ENCODE measurements around the gene MED6. TPM values are rescaled to one million over a fixed set of nuclear protein-coding genes. Genes with fewer than 3 reads are reported as not detected.

MED6 gene
- total and polyA plus RNA-seq, 9 of the 15 experiments (the other 6 are each of a cell fraction or from before 2014, with no cell fraction given): 16.9 to 52.0 (median 30.4) TPM

DNA sequence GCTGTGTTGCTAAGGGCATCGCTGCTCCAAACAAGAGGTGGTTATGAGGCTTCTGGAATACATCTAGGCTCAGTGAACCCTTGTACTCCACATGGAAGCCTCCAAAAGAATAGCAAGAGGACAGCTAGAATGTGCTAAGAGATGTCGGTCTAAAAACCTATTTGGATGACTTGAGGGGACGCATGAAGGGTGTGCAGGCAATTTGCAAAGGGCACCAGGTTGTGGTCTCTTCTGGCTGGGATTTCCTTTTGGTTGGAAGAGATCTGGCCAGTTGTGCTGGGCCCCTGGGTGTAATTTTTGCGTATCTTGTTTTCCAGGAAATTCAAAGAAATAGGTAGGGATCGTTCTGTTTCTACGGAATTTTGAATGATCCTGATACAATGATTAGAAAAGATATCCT, 45.4 kb upstream of the MED6 start:
- ChIA-PET POLR2A (no interaction called here), CTCF (ENCODE audit: low intra/inter-chr PET ratio) (no interaction called here)
- Histone ChIP-seq H3K4me2 (ENCODE audit: insufficient read depth, low read length) (no peak overlapping the region), H3K79me2 (ENCODE audit: control insufficient read depth, insufficient read depth, low read length) (no peaks in the 10 kb centered on the region), H3K4me3 (no peak overlapping the region), H2AFZ (ENCODE audit: low read depth, low read length) (no peak overlapping the region), H3K36me3 (ENCODE audit: control insufficient read depth, insufficient read depth, low read length) (no peaks in the 10 kb centered on the region), H4K20me1 (replicated peaks; ENCODE audit: control insufficient read depth, insufficient read depth, low read length) (no peaks in the 10 kb centered on the region), H3K27me3 (ENCODE audit: control insufficient read depth in 2 of 2, insufficient read depth in 2 of 2, low read length in 2 of 2) (peaks cover 13 to 25% of the 10 kb centered on the region in 2 experiments), H3K9me3 (replicated peaks; ENCODE audit: control insufficient read depth, insufficient read depth, low read depth, low read length) (no peaks in the 10 kb centered on the region; the same call in 1 of the 2 replicates), H3K9ac (ENCODE audit: insufficient read depth in 1 of 2, low read depth in 2 of 2, low read length in 2 of 2) (no peak overlapping the region), H3K4me1 (replicated peaks in 1 of 2; ENCODE audit: control insufficient read depth in 2 of 2, insufficient read depth in 2 of 2, low read length in 2 of 2) (peaks cover 0 to 17% of the 10 kb centered on the region in 2 experiments; a peak in 2 of 5 replicates), H3K27ac (ENCODE audit: extremely low read depth, low read depth, low read length) (no peak overlapping the region), H3K9me1 (ENCODE audit: control insufficient read depth, insufficient read depth, low read length) (no peaks in the 10 kb centered on the region)
- TF ChIP-seq, protein P1, sequence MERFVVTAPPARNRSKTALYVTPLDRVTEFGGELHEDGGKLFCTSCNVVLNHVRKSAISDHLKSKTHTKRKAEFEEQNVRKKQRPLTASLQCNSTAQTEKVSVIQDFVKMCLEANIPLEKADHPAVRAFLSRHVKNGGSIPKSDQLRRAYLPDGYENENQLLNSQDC (CRISPR knock-in tag; IDR thresholded peaks at IDR 0.05): no peak
- no peak for TF ChIP-seq FOXP1 (CRISPR knock-in tag; IDR thresholded peaks at IDR 0.05)
- TF ChIP-seq ARID1B (IDR thresholded peaks at IDR 0.05): no peak
- TF ChIP-seq, protein P2, sequence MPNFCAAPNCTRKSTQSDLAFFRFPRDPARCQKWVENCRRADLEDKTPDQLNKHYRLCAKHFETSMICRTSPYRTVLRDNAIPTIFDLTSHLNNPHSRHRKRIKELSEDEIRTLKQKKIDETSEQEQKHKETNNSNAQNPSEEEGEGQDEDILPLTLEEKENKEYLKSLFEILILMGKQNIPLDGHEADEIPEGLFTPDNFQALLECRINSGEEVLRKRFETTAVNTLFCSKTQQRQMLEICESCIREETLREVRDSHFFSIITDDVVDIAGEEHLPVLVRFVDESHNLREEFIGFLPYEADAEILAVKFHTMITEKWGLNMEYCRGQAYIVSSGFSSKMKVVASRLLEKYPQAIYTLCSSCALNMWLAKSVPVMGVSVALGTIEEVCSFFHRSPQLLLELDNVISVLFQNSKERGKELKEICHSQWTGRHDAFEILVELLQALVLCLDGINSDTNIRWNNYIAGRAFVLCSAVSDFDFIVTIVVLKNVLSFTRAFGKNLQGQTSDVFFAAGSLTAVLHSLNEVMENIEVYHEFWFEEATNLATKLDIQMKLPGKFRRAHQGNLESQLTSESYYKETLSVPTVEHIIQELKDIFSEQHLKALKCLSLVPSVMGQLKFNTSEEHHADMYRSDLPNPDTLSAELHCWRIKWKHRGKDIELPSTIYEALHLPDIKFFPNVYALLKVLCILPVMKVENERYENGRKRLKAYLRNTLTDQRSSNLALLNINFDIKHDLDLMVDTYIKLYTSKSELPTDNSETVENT (CRISPR knock-in tag; IDR thresholded peaks at IDR 0.05): no peak
- TF ChIP-seq TARDBP (IDR thresholded peaks at IDR 0.05): no peak
- no peak for TF ChIP-seq ZFP1 (CRISPR knock-in tag; IDR thresholded peaks at IDR 0.05)
- no peak for TF ChIP-seq RFX7 (CRISPR knock-in tag; IDR thresholded peaks at IDR 0.05)
- TF ChIP-seq ESRRB (CRISPR knock-in tag; IDR thresholded peaks at IDR 0.05; ENCODE audit: borderline replicate concordance): no peak
- no peak for TF ChIP-seq HDAC6 (IDR thresholded peaks at IDR 0.05; ENCODE audit: low read depth, low read length)
- no peak for TF ChIP-seq ZNF717 (CRISPR knock-in tag; IDR thresholded peaks at IDR 0.05)
- TF ChIP-seq ETS2 (tag; IDR thresholded peaks at IDR 0.05; ENCODE audit: borderline replicate concordance, poor library complexity, severe bottlenecking): no peak
- ATAC-seq: no peak
- no peak for FAIRE-seq
- intact Hi-C loops (cut with micrococcal nuclease): no loop called here
- WGBS (ENCODE audit: insufficient coverage, low coverage, missing lambda C conversion rate): 6% methylated on average over 6 of the region's 6 CpGs
- no peak for DNase-seq (ENCODE audit: extremely low read depth in 1 of 4, low spot score in 3 of 4)
- BruUV-seq (replicated peaks): no TSS peak
- in situ Hi-C loops (cut with MboI): no loop called here

Data from K562 (cell line).